ENCODE measurements around the gene FRMD1.

Gene FRMD1

DNA sequence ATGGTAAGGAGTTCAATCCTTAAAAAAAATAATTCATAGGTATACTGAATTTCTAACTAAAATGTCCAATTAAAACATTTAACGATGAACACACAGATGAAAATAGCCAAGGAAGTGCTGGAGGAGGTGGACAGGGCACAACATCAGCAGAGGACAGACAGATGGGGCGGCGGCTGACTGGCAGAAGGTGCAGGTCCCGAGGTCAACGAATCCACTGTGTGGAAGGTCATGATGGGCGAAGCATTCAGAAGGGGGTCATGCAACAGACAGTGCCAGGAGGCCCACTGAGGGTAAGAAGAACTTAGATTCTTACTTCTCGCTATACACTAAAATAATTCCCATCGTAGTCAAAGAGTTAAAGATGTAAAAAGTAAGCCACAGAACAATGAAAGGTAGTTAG is 34.2 kb upstream of the FRMD1 start:
- DNase-seq (ENCODE audit: extremely low read depth, low read depth): no peak
- TF ChIP-seq, protein P1, sequence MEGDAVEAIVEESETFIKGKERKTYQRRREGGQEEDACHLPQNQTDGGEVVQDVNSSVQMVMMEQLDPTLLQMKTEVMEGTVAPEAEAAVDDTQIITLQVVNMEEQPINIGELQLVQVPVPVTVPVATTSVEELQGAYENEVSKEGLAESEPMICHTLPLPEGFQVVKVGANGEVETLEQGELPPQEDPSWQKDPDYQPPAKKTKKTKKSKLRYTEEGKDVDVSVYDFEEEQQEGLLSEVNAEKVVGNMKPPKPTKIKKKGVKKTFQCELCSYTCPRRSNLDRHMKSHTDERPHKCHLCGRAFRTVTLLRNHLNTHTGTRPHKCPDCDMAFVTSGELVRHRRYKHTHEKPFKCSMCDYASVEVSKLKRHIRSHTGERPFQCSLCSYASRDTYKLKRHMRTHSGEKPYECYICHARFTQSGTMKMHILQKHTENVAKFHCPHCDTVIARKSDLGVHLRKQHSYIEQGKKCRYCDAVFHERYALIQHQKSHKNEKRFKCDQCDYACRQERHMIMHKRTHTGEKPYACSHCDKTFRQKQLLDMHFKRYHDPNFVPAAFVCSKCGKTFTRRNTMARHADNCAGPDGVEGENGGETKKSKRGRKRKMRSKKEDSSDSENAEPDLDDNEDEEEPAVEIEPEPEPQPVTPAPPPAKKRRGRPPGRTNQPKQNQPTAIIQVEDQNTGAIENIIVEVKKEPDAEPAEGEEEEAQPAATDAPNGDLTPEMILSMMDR (IDR thresholded peaks at IDR 0.05; ENCODE audit: low read depth, low read length, missing control alignments): no peak
- H3K4me3 ChIP-seq (replicated peaks; ENCODE audit: low read depth, low read length): no peak overlapping the region

DNA sequence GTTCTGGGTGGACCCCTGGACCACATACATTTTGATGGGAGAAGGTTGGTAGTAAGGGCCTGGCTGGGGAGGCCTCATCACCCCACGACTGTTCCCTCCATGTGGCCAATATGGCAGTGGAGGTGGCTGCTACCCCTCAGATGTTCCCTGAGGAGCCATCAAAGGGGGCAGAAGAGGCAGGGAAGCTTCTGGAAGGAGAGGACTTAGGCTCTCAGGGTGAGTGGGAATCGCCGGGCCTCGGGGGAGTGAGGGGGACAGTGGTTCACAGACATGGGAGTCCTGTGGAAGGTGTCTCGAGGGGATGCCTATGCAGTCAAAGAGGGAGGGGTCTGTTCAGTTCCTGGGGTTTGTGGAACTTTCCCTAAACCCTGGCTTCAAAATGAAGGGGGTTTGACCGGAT is 32.9 kb upstream of the FRMD1 start:
- TF ChIP-seq, protein P1 (IDR thresholded peaks at IDR 0.05; ENCODE audit: low read depth, low read length, missing control alignments): no peak
- DNase-seq (ENCODE audit: extremely low read depth, low read depth): no peak
- H3K4me3 ChIP-seq (replicated peaks; ENCODE audit: low read depth, low read length): no peak overlapping the region

DNA sequence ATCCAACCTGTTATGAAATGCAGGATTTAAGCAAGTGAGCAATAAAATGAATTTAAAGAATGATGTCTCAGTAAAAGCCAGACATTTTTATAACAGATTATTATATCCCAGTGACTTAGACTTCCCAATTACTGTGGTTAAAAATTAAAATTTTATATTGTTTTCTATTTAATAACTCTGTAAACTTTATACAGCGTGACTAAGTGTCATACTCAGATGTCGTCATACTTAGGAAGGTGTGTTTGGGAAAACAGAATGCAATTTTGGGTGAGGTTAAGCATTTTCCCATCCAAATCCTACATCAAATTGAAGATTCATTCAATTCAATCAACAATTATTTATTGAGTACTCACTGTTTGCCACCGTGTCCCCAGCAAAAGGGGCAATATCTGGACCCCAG is 31.4 kb upstream of the FRMD1 start:
- no peak overlapping the region for H3K4me3 ChIP-seq (replicated peaks; ENCODE audit: low read depth, low read length)
- DNase-seq (ENCODE audit: extremely low read depth, low read depth): no peak
- TF ChIP-seq, protein P1 (IDR thresholded peaks at IDR 0.05; ENCODE audit: low read depth, low read length, missing control alignments): no peak

DNA sequence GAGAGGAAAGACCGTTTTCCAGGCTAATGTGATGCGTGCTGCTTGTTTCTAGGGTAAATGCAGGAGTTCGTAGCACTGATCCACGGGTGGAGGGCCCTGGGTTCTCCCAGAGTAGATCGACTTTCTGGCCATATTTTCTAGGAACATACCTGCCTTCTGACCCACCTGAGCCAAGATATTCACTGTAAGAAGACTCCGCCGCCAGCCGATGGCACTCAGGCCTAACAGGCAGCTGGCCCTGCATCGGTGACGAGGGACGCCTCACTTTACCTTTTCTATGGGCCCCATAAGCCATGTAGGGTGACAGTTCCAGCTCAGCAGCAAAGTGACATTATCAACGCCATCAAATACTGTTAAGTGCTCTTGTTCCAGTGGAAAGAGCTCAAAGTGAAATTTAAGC is 30.2 kb upstream of the FRMD1 start:
- no peak for DNase-seq (ENCODE audit: extremely low read depth, low read depth)
- H3K4me3 ChIP-seq (replicated peaks; ENCODE audit: low read depth, low read length): no peak overlapping the region
- TF ChIP-seq, protein P1 (IDR thresholded peaks at IDR 0.05; ENCODE audit: low read depth, low read length, missing control alignments): no peak

DNA sequence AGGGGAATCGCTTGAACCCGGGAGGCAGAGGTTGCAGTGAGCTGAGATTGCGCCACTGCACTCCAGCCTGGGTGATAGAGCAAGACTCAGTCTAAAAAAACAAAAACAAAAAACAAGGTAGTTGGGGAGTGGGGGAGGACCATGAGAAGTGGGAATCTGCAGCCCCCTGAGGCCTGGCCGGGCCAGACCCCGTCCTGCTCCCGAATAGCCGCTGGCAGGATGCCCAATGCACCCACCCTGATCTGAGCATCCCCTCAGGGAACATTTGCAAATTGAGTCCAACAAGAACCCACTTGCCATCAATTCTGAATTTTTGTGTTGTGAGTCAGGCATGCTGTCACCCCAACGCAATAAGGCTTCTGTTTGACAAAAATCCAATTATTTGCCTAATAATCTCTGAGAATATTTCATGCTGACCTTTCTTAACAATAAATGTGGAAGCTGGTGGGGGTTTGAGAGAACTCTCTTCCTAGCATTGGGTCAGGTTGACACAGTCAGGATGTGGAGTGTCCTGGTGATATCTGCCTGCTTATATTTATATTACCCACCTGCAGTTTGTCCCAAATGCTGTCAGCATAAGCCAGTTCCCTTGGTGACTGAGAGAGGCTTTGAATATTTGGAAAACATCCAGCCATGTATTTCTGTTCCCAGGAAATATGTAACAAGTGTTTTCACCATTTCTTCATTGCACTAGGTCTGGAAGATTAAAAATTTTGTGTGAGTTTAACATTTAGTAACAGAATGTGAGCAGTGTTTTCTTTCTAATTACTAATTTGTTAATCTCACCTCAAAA is 28.4 kb upstream of the FRMD1 start:
- no peak overlapping the region for H3K4me3 ChIP-seq (replicated peaks; ENCODE audit: low read depth, low read length)
- TF ChIP-seq, protein P1 (IDR thresholded peaks at IDR 0.05; ENCODE audit: low read depth, low read length, missing control alignments): no peak
- no peak for DNase-seq (ENCODE audit: extremely low read depth, low read depth)

DNA sequence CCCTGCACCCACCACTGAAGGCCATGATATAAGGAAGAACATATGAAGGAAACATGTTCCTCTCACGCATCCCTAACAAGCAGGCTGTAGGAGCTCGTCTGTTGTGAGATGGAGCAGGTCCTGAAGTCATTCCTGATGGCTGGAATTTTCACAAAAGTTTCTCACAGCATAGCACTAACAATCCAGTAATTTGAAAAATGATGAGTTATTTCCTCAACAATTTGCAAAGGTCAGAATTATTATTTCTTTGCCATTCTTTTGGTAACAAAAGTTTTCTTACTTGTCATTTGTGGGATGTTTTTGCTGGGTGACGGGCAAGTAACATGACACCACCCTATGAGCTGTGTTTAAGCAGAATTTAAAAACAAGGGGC is 27.6 kb upstream of the FRMD1 start:
- TF ChIP-seq, protein P1 (IDR thresholded peaks at IDR 0.05; ENCODE audit: low read depth, low read length, missing control alignments): no peak
- DNase-seq (ENCODE audit: extremely low read depth, low read depth): no peak
- H3K4me3 ChIP-seq (replicated peaks; ENCODE audit: low read depth, low read length): no peak overlapping the region

Data from HFF-Myc (cell line).